GM21360 (cell line): Measurements from ENCODE around the gene KLHL25.
A peak's percentile ranks its signal among the peaks of the same experiment; 100 is the strongest.

Source experiments
- ATAC-seq: cut with Tn5 transposase; IDR thresholded peaks from one replicate; pipeline ENCODE4 v1.9.1; 2021; ENCODE audit warnings: mild to moderate bottlenecking, moderate library complexity; ENCODE audit not compliant: unreplicated experiment

The KLHL25 gene

GRCh38 chr15:85749261-85750151, 45.2 kb downstream of the KLHL25 start:
- ATAC-seq: no peak

GRCh38 chr15:85748729-85749128, 46.0 kb downstream of the KLHL25 start:
- ATAC-seq: no peak

GRCh38 chr15:85748176-85748575, 46.5 kb downstream of the KLHL25 start:
- ATAC-seq: no peak

GRCh38 chr15:85746641-85747040, 48.1 kb downstream of the KLHL25 start:
- ATAC-seq: no peak

GRCh38 chr15:85745525-85746150, 49.1 kb downstream of the KLHL25 start:
- ATAC-seq: no peak

GRCh38 chr15:85745023-85745422, 49.7 kb downstream of the KLHL25 start:
- no peak for ATAC-seq

- ATAC-seq: no peak
Measured at GRCh38 chr15:85744579-85744978, 50.1 kb downstream of the KLHL25 start.

GRCh38 chr15:85743392-85744055, 51.2 kb downstream of the KLHL25 start:
- ATAC-seq: no peak

GRCh38 chr15:85742186-85742821, 52.4 kb downstream of the KLHL25 start:
- no peak for ATAC-seq

GRCh38 chr15:85741662-85742061, 53.1 kb downstream of the KLHL25 start:
- no peak for ATAC-seq

- ATAC-seq: no peak
Measured at GRCh38 chr15:85741021-85741421, 53.7 kb downstream of the KLHL25 start.

GRCh38 chr15:85737061-85737460, 57.7 kb downstream of the KLHL25 start:
- no peak for ATAC-seq

- no peak for ATAC-seq
Measured at GRCh38 chr15:85733416-85733815, 61.3 kb downstream of the KLHL25 start.

GRCh38 chr15:85730001-85730820, 64.5 kb downstream of the KLHL25 start:
- peak; percentile 86 for ATAC-seq

- no peak for ATAC-seq
Measured at GRCh38 chr15:85727068-85727467, 67.7 kb downstream of the KLHL25 start.

- no peak for ATAC-seq
Measured at GRCh38 chr15:85726454-85726853, 68.3 kb downstream of the KLHL25 start.

- ATAC-seq: no peak
Measured at GRCh38 chr15:85725564-85725963, 69.2 kb downstream of the KLHL25 start.

- no peak for ATAC-seq
Measured at GRCh38 chr15:85725019-85725418, 69.7 kb downstream of the KLHL25 start.

GRCh38 chr15:85723960-85724945, 70.5 kb downstream of the KLHL25 start:
- ATAC-seq: no peak
